ENCODE results near the gene CDIPT.

DNA sequence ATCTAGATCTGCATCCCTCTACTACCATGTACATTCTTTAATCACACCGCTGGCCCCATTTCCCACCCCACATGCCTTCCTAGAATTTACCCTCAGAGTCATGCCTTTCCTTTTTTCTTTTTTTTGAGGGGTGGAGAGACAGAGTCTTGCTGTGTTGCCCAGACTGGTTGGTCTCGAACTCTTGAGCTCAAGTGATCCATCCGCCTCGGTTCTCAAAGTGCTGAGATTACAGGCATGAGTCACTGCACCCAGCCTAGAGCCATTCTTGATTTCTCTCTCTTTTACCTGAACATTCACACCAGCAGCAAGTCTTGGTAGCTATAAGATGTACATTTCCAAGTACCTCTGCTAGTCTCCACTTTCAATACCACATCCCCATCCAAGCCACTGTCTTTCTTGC, 44.9 kb downstream of the CDIPT start:
- TF ChIP-seq, protein P1, sequence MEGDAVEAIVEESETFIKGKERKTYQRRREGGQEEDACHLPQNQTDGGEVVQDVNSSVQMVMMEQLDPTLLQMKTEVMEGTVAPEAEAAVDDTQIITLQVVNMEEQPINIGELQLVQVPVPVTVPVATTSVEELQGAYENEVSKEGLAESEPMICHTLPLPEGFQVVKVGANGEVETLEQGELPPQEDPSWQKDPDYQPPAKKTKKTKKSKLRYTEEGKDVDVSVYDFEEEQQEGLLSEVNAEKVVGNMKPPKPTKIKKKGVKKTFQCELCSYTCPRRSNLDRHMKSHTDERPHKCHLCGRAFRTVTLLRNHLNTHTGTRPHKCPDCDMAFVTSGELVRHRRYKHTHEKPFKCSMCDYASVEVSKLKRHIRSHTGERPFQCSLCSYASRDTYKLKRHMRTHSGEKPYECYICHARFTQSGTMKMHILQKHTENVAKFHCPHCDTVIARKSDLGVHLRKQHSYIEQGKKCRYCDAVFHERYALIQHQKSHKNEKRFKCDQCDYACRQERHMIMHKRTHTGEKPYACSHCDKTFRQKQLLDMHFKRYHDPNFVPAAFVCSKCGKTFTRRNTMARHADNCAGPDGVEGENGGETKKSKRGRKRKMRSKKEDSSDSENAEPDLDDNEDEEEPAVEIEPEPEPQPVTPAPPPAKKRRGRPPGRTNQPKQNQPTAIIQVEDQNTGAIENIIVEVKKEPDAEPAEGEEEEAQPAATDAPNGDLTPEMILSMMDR (IDR thresholded peaks at IDR 0.05), result no peak
- TF ChIP-seq POLR2A (IDR thresholded peaks at IDR 0.05), result no peak

Data from Peyer's patch (tissue), 4 donors.